NOMO-1 (cell line): ENCODE results near the gene PRKAR2B.
A peak's percentile ranks its signal among the peaks of the same experiment; 100 is the strongest.
"Not testable (repeated sequence)": the region's sequence is repeated elsewhere in the genome, so short reads cannot be mapped to it uniquely, and the experiment has no call there.

Experiments
- DNase-seq, 2 experiments: peaks; one replicate each; lab custom pipeline; 2025; ENCODE audit not compliant: unreplicated experiment in 2 of 2; lab: John Stamatoyannopoulos, UW

The PRKAR2B gene

DNA sequence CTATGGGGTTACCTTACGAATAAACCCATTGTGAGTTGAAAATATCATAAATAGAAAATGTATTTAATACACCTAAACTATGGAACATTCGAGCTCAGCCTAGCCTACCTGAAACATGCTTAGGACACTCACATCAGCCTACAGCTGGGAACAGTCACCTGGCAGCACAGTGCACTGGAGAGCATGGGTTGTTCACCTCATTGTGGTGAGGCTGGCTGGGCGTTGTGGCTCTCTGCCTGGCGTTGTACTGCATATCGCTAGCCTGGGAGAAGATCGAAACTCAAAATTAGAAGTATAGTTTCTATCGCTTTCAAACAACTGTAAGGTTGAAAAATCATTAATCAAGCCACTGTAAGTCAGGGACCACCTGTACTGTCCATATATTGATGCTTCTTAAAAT is 107.0 kb downstream of the PRKAR2B start:
- no peak for DNase-seq

- DNase-seq, result no peak
Observed at GRCh38 chr7:107152011-107152410, 107.5 kb downstream of the PRKAR2B start.

DNA sequence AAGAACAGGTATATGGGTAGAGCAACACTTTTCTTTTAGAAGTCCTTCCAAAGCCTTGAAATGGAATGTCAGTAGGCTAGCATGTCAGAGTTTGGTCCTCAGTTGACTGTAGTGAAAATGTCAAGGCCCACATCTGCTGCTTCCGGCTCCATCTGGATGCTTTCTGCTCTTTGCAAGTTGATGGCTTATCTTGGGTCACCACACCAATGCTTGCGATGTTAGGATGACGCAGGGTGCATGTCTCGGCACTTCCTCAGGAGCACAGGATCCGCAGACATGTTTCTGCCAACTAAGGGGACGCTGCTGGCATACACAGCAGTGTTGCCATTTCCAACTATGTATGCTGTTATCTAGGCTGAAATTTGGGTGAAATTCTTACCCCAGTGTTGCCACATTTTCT is 110.3 kb downstream of the PRKAR2B start:
- no peak for DNase-seq

DNA sequence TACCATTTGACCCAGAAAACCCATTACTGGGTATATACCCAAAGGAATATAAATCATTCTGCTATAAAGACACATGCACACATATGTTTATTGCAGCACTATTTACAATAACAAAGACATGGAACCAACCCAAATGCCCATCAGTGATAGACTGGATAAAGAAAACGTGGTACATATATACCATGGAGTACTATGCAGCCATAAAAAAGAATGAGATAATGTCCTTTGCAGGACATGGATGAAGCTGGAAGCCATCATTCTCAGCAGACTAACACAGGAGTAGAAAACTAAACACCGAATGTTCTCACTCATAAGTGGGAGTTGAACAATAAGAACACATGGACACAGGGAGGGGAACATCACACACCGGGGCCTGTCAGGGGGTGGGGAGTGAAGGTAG is 111.2 kb downstream of the PRKAR2B start:
- DNase-seq, result not testable (repeated sequence)

DNA sequence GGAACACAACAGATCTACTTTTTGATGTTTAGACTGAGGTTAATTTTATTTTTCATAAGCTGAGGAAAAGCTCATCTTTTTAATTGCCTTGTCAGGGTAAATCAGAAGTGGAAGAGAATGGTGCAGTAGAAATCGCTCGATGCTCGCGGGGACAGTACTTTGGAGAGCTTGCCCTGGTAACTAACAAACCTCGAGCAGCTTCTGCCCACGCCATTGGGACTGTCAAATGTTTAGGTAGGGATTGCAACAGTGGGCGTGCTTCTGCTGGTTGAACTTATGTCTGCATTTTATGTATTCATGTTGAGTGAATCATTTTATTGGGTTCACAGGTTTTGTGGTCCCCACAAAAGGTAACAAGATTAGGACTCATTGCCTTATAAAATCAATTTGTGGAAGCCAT is 112.6 kb downstream of the PRKAR2B start:
- no peak for DNase-seq

DNA sequence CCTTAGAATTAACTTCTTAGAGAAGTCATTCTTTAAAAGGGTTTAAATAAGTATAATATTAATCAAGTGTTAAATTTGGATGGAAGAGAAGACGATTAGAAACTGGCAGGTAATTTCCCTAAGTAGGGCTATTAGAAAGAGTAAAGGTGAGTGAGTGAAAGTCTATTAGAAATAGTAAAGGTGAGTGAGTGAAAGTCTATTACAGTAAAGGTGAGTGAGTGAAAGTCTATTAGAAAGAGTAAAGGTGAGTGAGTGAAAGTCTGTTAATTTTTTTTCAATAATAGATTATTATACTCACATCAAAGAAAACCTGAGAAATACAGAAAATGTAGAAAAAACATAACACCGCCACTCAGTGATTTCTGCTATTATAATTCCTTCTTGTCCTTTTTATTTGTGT is 113.5 kb downstream of the PRKAR2B start:
- no peak for DNase-seq

- DNase-seq, result no peak
Observed at GRCh38 chr7:107160389-107160788, 115.9 kb downstream of the PRKAR2B start.

DNA sequence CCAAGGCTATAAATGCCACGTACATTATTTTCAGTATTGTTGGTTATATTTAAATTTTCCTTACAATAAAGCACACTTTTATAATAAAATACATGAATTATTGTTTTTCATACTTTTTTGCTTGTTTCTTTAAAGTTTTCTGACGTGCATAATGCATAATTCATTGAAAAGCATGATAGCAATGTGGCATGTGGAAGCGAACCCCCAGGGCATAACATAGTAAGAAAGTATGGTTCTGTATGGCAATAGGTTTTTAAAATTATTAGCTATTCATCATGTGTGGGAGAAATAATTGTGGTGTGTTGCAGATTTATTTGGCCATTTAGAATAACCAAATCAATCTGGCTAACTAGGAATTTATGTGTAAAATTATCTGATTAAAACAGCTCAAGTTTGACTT is 116.9 kb downstream of the PRKAR2B start:
- no peak for DNase-seq

- DNase-seq, result no peak
Observed at GRCh38 chr7:107162475-107162874, 118.0 kb downstream of the PRKAR2B start.

GRCh38 chr7:107164092-107164491 is 119.6 kb downstream of the PRKAR2B start:
- no peak for DNase-seq

DNA sequence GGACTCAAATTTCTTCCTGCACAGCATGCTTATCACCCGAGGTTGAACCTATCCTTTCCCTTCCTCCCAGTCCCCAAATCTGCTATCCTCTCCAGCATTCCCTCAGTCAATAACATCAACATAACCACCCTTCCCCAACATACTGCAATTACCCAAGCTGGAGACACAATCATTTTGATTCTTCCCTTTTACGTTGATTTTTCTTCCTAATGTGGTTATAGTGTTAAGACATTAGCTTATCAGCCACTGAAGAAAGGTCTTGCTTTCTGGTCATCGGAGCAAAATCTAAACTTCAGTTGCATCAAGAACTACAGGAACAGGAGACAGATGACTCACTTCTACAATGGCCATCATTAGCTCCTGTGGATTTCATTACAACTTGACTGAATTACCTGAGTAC is 120.8 kb downstream of the PRKAR2B start:
- DNase-seq, result peak in 1 of 2 experiments; percentile 0

GRCh38 chr7:107166736-107167426 is 122.4 kb downstream of the PRKAR2B start:
- no peak for DNase-seq

- DNase-seq, result peak; percentile 3 to 55
Observed at GRCh38 chr7:107167483-107168232, 123.2 kb downstream of the PRKAR2B start.

- peak; percentile 93 for DNase-seq
Observed at GRCh38 chr7:107168233-107169119, 124.0 kb downstream of the PRKAR2B start, which contains the start of gene HBP1. Gene HBP1, plus strand, starts transcription at chr7:107169003. Its CDS starts 10,891 bp downstream, at chr7:107179894.

GRCh38 chr7:107169120-107170050 is 124.9 kb downstream of the PRKAR2B start:
- peak; percentile 57 to 86 for DNase-seq

DNA sequence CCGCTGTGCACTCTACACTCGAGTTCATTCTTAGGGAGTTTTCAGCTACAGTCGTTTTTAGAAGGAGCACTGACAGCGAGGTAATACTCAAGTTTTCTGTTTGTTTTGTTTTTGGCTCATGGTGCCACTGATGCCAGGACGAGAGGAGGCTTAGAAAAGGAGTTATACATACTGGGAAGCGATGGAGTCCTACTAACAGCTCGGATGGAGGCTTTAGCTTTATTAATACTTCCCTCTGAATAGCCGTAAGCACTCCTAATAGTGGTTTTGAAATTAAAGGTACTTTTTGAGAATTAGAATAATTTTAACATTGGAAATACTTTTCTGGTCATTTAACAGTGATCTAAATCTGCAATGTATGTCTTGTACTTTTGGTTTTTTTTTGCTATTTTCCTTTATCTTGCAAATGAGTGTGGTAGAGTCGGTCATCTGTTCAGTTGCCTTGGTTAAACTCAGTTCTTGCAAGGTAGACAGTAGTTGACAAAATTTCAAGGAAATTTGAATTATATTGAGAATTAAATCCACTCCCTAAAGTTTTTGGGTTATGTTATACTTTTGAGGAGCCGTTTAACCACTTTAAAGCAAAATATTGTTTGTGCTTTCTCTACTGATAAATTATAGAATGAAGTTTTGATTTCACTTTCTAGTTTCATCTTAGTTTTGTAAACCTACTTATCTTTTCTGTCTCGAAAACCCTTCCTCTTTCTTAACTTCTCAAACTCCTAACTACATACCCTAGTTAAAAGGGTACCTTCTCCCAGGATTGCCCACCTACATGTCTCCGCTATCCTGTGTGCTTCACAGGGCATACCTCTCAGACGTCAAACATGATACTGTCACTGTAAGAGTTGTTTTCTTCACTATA is 125.8 kb downstream of the PRKAR2B start:
- peak in 1 of 2 experiments; percentile 15 for DNase-seq

- no peak for DNase-seq
Observed at GRCh38 chr7:107171496-107171895, 127.0 kb downstream of the PRKAR2B start.

DNA sequence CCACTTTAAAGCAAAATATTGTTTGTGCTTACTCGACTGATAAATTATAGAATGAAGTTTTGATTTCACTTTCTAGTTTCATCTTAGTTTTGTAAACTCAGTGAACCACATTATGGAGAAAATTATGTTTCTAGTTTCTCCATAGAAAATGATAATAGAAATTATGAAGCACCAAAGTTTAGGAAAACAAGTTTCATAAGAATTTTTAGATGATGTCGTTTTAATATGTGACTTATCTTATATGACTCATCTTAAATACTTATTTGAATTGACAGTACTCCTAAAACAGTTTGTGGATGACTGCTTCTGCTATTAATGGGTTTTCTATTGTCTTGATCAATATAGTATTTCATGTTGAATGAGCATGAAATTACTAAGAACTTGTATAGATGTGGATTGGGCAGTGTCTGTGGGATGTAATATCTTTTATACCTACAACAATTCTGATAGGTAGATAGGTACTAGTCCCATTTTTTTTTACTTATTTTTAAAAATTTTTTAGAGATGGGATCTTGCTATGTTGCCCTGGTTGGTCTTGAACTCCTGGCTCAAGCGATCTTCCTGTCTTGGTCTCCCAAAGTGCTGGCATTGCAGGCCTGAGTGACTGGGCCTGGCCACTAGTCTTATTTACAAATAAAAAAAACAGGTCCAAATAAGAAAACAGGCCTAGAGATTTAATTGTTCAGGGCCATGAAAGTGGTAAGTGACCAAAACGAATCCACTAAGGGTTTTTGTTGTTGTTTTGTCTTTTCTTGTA is 127.9 kb downstream of the PRKAR2B start:
- no peak for DNase-seq
